ENCODE data around the gene CUX1. TPM values are rescaled to one million over a fixed set of nuclear protein-coding genes. Genes with fewer than 3 reads are reported as not detected.

CUX1 gene
- total RNA-seq, 1 experiment from 2014 or later = 39.6 TPM

GRCh38 chr7:102258749-102259107 is 441.3 kb downstream of the CUX1 start:
- Histone ChIP-seq H3K9ac (ENCODE audit: low read length) (no peak overlapping the region), H3K4me1 (ENCODE audit: insufficient read depth, low read length) (no peaks in the 10 kb centered on the region), H3K36me3 (ENCODE audit: low read depth, low read length) (no peaks in the 10 kb centered on the region), H4K20me1 (ENCODE audit: low read length) (no peaks in the 10 kb centered on the region), H3K27me3 (ENCODE audit: low read length) (no peaks in the 10 kb centered on the region), H3K9me2 (replicated peaks; ENCODE audit: low read length) (no peaks in the 10 kb centered on the region), H2AFZ (ENCODE audit: low read length) (no peak overlapping the region), H3K27ac (ENCODE audit: low read length) (no peak overlapping the region), H3K4me3 (ENCODE audit: low read length) (no peak overlapping the region), H3K9me3 (ENCODE audit: low read length) (no peaks in the 10 kb centered on the region), H3K79me2 (ENCODE audit: low read length) (no peaks in the 10 kb centered on the region), H3F3A (ENCODE audit: low read length, unreplicated experiment) (no peaks in the 10 kb centered on the region), H3K4me2 (ENCODE audit: low read length) (no peak overlapping the region)
- no peak for ATAC-seq
- POLR2A ChIA-PET (ENCODE audit: unreplicated experiment) = no interaction called here
- BruUV-seq (replicated peaks) = no TSS peak
- intact Hi-C loops (cut with micrococcal nuclease) = no loop called here
- CTCF ChIA-PET = no interaction called here
- TF ChIP-seq CTCF (conservative IDR thresholded peaks at IDR 0.05; ENCODE audit: low read depth, low read length) = no peak
- TF ChIP-seq EZH2phosphoT487 (IDR thresholded peaks at IDR 0.05; ENCODE audit: borderline replicate concordance, low read length) = no peak
- no peak for TF ChIP-seq EZH2 (IDR thresholded peaks at IDR 0.05; ENCODE audit: low read length, unreplicated experiment)
- DNase-seq = no peak

GRCh38 chr7:102260856-102261255 is 443.4 kb downstream of the CUX1 start:
- Histone ChIP-seq H3K9ac (ENCODE audit: low read length) (no peak overlapping the region), H3K4me3 (ENCODE audit: low read length) (no peak overlapping the region), H3K4me1 (ENCODE audit: insufficient read depth, low read length) (no peaks in the 10 kb centered on the region), H3K4me2 (ENCODE audit: low read length) (no peak overlapping the region), H2AFZ (ENCODE audit: low read length) (no peak overlapping the region), H3K27ac (ENCODE audit: low read length) (no peak overlapping the region), H3K36me3 (ENCODE audit: low read depth, low read length) (no peaks in the 10 kb centered on the region), H3K79me2 (ENCODE audit: low read length) (no peaks in the 10 kb centered on the region), H4K20me1 (ENCODE audit: low read length) (no peaks in the 10 kb centered on the region), H3K9me2 (replicated peaks; ENCODE audit: low read length) (no peaks in the 10 kb centered on the region), H3K27me3 (ENCODE audit: low read length) (no peaks in the 10 kb centered on the region), H3K9me3 (ENCODE audit: low read length) (no peaks in the 10 kb centered on the region), H3F3A (ENCODE audit: low read length, unreplicated experiment) (no peaks in the 10 kb centered on the region)
- intact Hi-C loops (cut with micrococcal nuclease) = no loop called here
- ATAC-seq (no peak), DNase-seq (no peak)
- ChIA-PET CTCF (no interaction called here), POLR2A (ENCODE audit: unreplicated experiment) (interaction anchor here (0.5 kb wide), 1 partner anchor 953 kb away, joined by 4 read pairs; no protein-coding TSS in a partner anchor)
- TF ChIP-seq CTCF (conservative IDR thresholded peaks at IDR 0.05; ENCODE audit: low read depth, low read length) (no peak), EZH2 (IDR thresholded peaks at IDR 0.05; ENCODE audit: low read length, unreplicated experiment) (no peak), EZH2phosphoT487 (IDR thresholded peaks at IDR 0.05; ENCODE audit: borderline replicate concordance, low read length) (no peak)
- no TSS peak for BruUV-seq (replicated peaks)

GRCh38 chr7:102261451-102261850 is 444.0 kb downstream of the CUX1 start:
- no peak for TF ChIP-seq EZH2phosphoT487 (IDR thresholded peaks at IDR 0.05; ENCODE audit: borderline replicate concordance, low read length)
- CTCF ChIA-PET = no interaction called here

More at GRCh38 chr7:102261451-102261850, 444.0 kb downstream of the CUX1 start:
- Histone ChIP-seq H3F3A (ENCODE audit: low read length, unreplicated experiment) (no peaks in the 10 kb centered on the region), H3K27ac (ENCODE audit: low read length) (no peak overlapping the region), H3K27me3 (ENCODE audit: low read length) (no peaks in the 10 kb centered on the region), H3K9me3 (ENCODE audit: low read length) (no peaks in the 10 kb centered on the region), H3K4me2 (ENCODE audit: low read length) (no peak overlapping the region), H3K9me2 (replicated peaks; ENCODE audit: low read length) (no peaks in the 10 kb centered on the region), H3K36me3 (ENCODE audit: low read depth, low read length) (no peaks in the 10 kb centered on the region), H3K9ac (ENCODE audit: low read length) (no peak overlapping the region), H2AFZ (ENCODE audit: low read length) (no peak overlapping the region), H3K79me2 (ENCODE audit: low read length) (no peaks in the 10 kb centered on the region), H3K4me1 (ENCODE audit: insufficient read depth, low read length) (no peaks in the 10 kb centered on the region), H4K20me1 (ENCODE audit: low read length) (no peaks in the 10 kb centered on the region), H3K4me3 (ENCODE audit: low read length) (no peak overlapping the region)
- no TSS peak for BruUV-seq (replicated peaks)
- intact Hi-C loops (cut with micrococcal nuclease) = no loop called here
- POLR2A ChIA-PET (ENCODE audit: unreplicated experiment) = interaction anchor here (0.5 kb wide), 1 partner anchor 954 kb away, joined by 4 read pairs; no protein-coding TSS in a partner anchor
- DNase-seq (no peak), ATAC-seq (no peak)
